ENCODE measurements around the gene TTLL9.

DNA sequence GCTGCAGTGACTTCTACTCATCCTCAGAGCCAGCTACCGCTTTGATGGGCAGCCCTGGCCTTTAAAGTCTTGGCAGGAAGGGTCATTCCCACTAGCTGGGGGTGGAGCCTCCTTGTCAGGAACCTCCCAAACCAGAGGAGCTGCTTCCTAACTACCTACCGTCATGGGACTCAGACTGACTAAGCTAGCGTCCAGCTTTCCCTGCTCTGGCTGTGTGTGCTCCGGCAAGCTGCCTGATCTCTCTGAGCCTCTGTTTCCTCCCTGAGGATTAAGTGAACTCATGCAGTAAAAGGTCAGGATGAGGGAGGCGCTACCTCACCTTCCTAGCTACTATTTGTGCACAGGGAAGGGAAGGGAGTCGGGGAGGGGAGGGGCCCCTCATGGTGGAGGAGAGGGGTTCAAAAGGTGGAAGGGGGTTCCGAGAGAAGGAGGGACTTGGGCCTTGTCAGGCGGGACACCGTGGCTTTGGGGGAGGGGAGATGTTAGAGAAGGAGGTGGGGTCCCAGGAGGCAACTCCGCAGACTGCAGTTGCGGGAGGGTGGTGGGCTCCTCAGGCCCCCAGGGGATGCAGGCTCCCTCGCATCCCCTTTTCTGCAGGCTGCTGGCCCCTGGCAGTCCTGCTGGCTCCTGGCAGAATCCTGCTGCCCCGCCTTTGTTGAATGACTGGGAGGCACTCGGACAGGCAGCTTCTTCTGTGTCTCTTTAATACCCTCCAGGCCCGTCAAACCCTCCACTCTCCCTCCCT, 9.9 kb upstream of the TTLL9 start:
- TF ChIP-seq, protein P1, sequence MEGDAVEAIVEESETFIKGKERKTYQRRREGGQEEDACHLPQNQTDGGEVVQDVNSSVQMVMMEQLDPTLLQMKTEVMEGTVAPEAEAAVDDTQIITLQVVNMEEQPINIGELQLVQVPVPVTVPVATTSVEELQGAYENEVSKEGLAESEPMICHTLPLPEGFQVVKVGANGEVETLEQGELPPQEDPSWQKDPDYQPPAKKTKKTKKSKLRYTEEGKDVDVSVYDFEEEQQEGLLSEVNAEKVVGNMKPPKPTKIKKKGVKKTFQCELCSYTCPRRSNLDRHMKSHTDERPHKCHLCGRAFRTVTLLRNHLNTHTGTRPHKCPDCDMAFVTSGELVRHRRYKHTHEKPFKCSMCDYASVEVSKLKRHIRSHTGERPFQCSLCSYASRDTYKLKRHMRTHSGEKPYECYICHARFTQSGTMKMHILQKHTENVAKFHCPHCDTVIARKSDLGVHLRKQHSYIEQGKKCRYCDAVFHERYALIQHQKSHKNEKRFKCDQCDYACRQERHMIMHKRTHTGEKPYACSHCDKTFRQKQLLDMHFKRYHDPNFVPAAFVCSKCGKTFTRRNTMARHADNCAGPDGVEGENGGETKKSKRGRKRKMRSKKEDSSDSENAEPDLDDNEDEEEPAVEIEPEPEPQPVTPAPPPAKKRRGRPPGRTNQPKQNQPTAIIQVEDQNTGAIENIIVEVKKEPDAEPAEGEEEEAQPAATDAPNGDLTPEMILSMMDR (IDR thresholded peaks at IDR 0.05; ENCODE audit: poor library complexity, severe bottlenecking) = no peak
- no peak for TF ChIP-seq EZH2 (IDR thresholded peaks at IDR 0.05; ENCODE audit: borderline replicate concordance, insufficient read depth, low read length, poor library complexity, severe bottlenecking)
- TF ChIP-seq, protein P2, sequence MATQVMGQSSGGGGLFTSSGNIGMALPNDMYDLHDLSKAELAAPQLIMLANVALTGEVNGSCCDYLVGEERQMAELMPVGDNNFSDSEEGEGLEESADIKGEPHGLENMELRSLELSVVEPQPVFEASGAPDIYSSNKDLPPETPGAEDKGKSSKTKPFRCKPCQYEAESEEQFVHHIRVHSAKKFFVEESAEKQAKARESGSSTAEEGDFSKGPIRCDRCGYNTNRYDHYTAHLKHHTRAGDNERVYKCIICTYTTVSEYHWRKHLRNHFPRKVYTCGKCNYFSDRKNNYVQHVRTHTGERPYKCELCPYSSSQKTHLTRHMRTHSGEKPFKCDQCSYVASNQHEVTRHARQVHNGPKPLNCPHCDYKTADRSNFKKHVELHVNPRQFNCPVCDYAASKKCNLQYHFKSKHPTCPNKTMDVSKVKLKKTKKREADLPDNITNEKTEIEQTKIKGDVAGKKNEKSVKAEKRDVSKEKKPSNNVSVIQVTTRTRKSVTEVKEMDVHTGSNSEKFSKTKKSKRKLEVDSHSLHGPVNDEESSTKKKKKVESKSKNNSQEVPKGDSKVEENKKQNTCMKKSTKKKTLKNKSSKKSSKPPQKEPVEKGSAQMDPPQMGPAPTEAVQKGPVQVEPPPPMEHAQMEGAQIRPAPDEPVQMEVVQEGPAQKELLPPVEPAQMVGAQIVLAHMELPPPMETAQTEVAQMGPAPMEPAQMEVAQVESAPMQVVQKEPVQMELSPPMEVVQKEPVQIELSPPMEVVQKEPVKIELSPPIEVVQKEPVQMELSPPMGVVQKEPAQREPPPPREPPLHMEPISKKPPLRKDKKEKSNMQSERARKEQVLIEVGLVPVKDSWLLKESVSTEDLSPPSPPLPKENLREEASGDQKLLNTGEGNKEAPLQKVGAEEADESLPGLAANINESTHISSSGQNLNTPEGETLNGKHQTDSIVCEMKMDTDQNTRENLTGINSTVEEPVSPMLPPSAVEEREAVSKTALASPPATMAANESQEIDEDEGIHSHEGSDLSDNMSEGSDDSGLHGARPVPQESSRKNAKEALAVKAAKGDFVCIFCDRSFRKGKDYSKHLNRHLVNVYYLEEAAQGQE (IDR thresholded peaks at IDR 0.05; ENCODE audit: borderline replicate concordance) = no peak

Measured in neural cell (in vitro differentiated cells).